Activated T-helper 2 cell treated with anti-CD3 and anti-CD28 coated beads, Interferon-gamma antibody, Interleukin-2, Interleukin-4, amounts not matched to agents 10 μg/mL and 5 μg/mL and 100 μg/mL, durations not matched to agents 14 hours and 24 hours and 36 hours (primary cell): Measurements from ENCODE around the gene FOXP1. TPM values are rescaled to one million over a fixed set of nuclear protein-coding genes. Genes with fewer than 3 reads are reported as not detected.

Source experiments
- DNase-seq: peaks from one replicate; pipeline ENCODE4 v3.0.0; 2021; ENCODE audit warnings: low spot score
- H3K27ac Mint-ChIP-seq: one replicate; pipeline ENCODE4 v1.8.0; 2021; ENCODE audit warnings: mixed read lengths
- H3K27me3 Mint-ChIP-seq: one replicate; pipeline ENCODE4 v1.8.0; 2021; ENCODE audit warnings: low read depth, mixed read lengths
- H3K36me3 Mint-ChIP-seq: one replicate; pipeline ENCODE4 v1.8.0; 2021; ENCODE audit warnings: low read depth, mixed read lengths
- H3K4me1 Mint-ChIP-seq: one replicate; pipeline ENCODE4 v1.8.0; 2021; ENCODE audit warnings: low read depth, mixed read lengths
- H3K4me3 Mint-ChIP-seq: one replicate; pipeline ENCODE4 v1.8.0; 2021; ENCODE audit warnings: low read depth, mild to moderate bottlenecking, moderate library complexity, mixed read lengths
- H3K9me3 Mint-ChIP-seq: one replicate; pipeline ENCODE4 v1.8.0; 2021; ENCODE audit warnings: mixed read lengths
- intact Hi-C: fragments of 100-400 bp; cut with micrococcal nuclease; formaldehyde crosslinking; loops from one replicate; pipeline ENCODE4 v1.15.1; 2023
- total RNA-seq: library from RNA; stranded (reverse); gene quantifications from 2 replicates; pipeline ENCODE4 v1.2.3, GENCODE V29; 2022

Gene FOXP1
- total RNA-seq, 1 donor from 2014 or later = 132 TPM

DNA sequence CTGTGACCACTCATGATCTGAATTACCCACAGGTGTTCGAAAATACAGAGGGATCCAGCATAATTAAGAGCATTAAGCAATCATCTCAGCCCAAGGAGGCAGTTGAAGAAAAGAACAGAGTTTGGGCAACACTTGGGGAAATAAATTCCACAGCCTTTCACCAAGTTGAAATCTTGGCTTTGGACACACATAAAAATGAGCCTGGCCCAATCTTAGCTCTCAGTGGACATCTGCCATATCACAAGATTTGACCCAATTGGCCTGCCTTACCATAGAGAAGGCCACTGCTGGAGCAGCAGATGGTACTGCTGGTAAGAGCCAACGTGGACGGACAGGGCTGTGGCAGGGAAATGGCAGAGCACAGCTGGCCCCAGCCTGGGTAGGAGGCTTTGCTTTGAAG, 13.0 kb downstream of the FOXP1 start:
- no peaks in the 10 kb centered on the region for H3K9me3 Mint-ChIP-seq
- intact Hi-C loops = no loop called here
- no peak overlapping the region for H3K27ac Mint-ChIP-seq
- no peak for DNase-seq
- no peaks in the 10 kb centered on the region for H3K27me3 Mint-ChIP-seq
- peaks cover 20% of the 10 kb centered on the region for H3K36me3 Mint-ChIP-seq
- peaks cover 4% of the 10 kb centered on the region for H3K4me1 Mint-ChIP-seq
- H3K4me3 Mint-ChIP-seq = no peak overlapping the region

- H3K27ac Mint-ChIP-seq = no peak overlapping the region
- H3K4me1 Mint-ChIP-seq = peaks cover 4% of the 10 kb centered on the region
- H3K4me3 Mint-ChIP-seq = no peak overlapping the region
- intact Hi-C loops = no loop called here
- no peaks in the 10 kb centered on the region for H3K27me3 Mint-ChIP-seq
- no peaks in the 10 kb centered on the region for H3K9me3 Mint-ChIP-seq
- DNase-seq = no peak
- peaks cover 26% of the 10 kb centered on the region for H3K36me3 Mint-ChIP-seq
Observed at GRCh38 chr3:71568207-71568606, 15.3 kb downstream of the FOXP1 start.

GRCh38 chr3:71566776-71567175, 16.8 kb downstream of the FOXP1 start:
- Mint-ChIP-seq H3K27ac (no peak overlapping the region), H3K4me1 (peaks cover 7% of the 10 kb centered on the region), H3K9me3 (no peaks in the 10 kb centered on the region), H3K36me3 (peaks cover 28% of the 10 kb centered on the region), H3K27me3 (no peaks in the 10 kb centered on the region), H3K4me3 (no peak overlapping the region)
- intact Hi-C loops = no loop called here
- DNase-seq = no peak

DNA sequence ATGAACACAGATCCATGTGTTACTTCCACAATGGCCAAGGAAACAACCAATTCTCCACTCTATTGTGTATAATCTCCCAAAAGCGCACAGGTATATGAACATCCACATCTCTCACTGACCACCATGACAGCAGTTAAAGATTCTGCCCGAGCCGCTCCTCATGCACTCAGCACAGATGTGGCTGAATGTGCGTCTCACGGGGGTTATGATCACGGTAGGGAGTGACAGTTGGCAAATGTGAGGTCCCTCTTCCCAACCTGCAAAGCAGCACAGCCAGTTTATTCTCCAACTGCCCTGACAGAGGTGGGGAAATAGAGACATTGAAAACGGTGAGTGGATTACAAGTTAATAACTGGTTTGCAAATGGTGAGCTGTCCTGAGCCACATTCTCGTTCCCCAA, 17.6 kb downstream of the FOXP1 start:
- peaks cover 21% of the 10 kb centered on the region for H3K36me3 Mint-ChIP-seq
- intact Hi-C loops = no loop called here
- peaks cover 7% of the 10 kb centered on the region for H3K4me1 Mint-ChIP-seq
- H3K27me3 Mint-ChIP-seq = no peaks in the 10 kb centered on the region
- DNase-seq = no peak
- H3K9me3 Mint-ChIP-seq = no peaks in the 10 kb centered on the region
- no peak overlapping the region for H3K27ac Mint-ChIP-seq
- H3K4me3 Mint-ChIP-seq = no peak overlapping the region

DNA sequence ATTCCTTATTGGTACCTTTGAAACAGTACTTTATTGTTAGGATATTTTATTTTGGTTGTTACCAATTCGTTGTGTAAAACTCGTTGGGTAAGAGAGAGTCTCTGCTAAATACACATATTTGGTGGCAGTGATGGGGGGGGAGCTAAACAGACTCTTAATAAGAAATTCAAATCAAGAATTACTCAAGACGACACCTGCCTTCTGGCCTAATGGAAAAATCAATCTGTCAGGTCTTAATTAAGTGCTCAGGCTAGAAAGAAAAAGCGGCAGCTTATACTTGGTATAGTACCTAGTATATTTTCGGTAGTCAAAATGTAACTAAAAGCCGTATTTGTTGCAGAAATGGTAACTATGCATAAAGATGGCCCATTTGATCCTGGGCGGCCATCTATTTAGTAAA, 18.2 kb downstream of the FOXP1 start:
- Mint-ChIP-seq H3K36me3 (peaks cover 25% of the 10 kb centered on the region), H3K9me3 (no peaks in the 10 kb centered on the region), H3K27ac (no peak overlapping the region), H3K27me3 (no peaks in the 10 kb centered on the region), H3K4me3 (no peak overlapping the region), H3K4me1 (peaks cover 7% of the 10 kb centered on the region)
- DNase-seq = no peak
- intact Hi-C loops = no loop called here

GRCh38 chr3:71564361-71564760, 19.2 kb downstream of the FOXP1 start:
- intact Hi-C loops = loop anchor here (5.0 kb wide), 1 partner anchor 37 kb away; no protein-coding TSS in a partner anchor

GRCh38 chr3:71563827-71564226, 19.7 kb downstream of the FOXP1 start:
- Mint-ChIP-seq H3K27ac (no peak overlapping the region), H3K27me3 (no peaks in the 10 kb centered on the region), H3K9me3 (no peaks in the 10 kb centered on the region), H3K4me3 (no peak overlapping the region), H3K36me3 (peaks cover 37% of the 10 kb centered on the region), H3K4me1 (peaks cover 7% of the 10 kb centered on the region)
- intact Hi-C loops = loop anchor here (5.0 kb wide), 1 partner anchor 37 kb away; no protein-coding TSS in a partner anchor
- DNase-seq = no peak

More at GRCh38 chr3:71564361-71564760, 19.2 kb downstream of the FOXP1 start:
- Mint-ChIP-seq H3K4me1 (peaks cover 7% of the 10 kb centered on the region), H3K27ac (no peak overlapping the region), H3K4me3 (no peak overlapping the region), H3K27me3 (no peaks in the 10 kb centered on the region), H3K36me3 (peaks cover 33% of the 10 kb centered on the region), H3K9me3 (no peaks in the 10 kb centered on the region)
- no peak for DNase-seq

DNA sequence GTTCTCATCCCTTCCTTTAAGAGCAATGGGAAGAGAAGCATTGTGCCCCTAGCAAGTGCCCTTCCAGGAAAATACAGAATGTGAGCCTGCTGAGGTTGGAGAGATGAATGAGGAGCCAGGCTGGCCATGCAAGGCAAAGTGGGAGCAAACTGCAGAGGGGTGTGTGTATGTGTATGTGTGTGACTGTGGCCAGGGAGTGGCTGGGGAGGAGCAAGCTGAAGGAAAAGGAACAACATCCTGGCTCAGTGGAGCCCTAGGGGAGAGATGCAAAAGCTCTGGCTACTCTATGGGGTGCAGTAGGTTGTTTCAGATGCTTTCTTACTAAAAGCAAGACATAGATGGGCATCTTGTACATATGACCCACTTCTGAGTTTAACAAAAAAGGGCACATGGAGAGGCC, 20.6 kb downstream of the FOXP1 start:
- DNase-seq = no peak
- peaks cover 39% of the 10 kb centered on the region for H3K36me3 Mint-ChIP-seq
- H3K4me1 Mint-ChIP-seq = peaks cover 5% of the 10 kb centered on the region
- no peaks in the 10 kb centered on the region for H3K27me3 Mint-ChIP-seq
- no peak overlapping the region for H3K4me3 Mint-ChIP-seq
- H3K27ac Mint-ChIP-seq = no peak overlapping the region
- no peaks in the 10 kb centered on the region for H3K9me3 Mint-ChIP-seq
- intact Hi-C loops = loop anchor here (5.0 kb wide), 1 partner anchor 36 kb away; no protein-coding TSS in a partner anchor

DNA sequence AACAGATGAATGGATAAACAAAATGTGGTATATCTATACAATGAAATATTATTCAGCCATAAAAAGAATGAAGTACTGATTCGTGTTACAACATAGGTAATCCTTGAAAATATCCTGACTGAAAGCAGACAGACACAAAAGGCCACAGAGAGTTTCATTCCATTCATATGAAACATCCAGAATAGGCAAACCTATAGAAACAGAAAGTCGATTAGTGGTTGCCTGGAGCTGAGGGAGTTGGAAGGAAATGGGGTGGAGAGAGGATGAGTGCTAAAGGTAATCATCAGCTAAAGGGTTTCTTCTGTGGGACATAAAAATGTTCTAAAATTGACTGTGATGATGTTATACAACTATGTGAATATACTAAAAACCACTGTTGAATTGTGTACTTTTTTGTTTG, 22.9 kb downstream of the FOXP1 start:
- Mint-ChIP-seq H3K36me3 (peaks cover 35% of the 10 kb centered on the region), H3K27me3 (no peaks in the 10 kb centered on the region), H3K4me1 (peaks cover 5% of the 10 kb centered on the region), H3K9me3 (no peaks in the 10 kb centered on the region), H3K27ac (no peak overlapping the region), H3K4me3 (no peak overlapping the region)
- intact Hi-C loops = loop anchor here (5.0 kb wide), 1 partner anchor 33 kb away; no protein-coding TSS in a partner anchor
- no peak for DNase-seq

DNA sequence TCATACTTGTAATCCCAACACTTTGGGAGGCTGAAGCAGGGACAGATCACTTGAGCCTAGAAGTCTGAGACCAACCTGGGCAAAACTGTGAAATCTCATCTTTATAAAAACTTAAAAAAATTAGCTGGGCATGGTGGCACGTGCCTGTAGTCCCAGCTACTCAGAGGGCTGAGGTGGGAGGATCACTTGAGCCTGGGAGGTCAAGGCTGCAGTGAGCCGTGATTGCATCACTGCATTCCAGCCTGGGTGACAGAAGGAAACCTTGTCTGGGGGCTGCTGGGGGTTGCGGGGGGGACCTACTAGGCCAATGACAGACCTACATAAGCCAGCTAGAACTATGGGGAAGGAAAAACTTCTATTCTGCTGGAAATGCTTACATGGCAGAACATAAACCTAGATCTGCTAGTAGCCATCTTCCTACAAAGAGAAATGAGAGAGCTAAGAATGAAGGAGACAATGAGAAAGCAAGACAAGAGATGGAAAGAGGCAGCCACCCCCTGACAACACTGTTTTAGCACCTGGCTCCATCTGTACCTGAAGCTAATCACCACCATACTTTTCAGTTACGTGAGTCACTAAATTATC, 23.9 kb downstream of the FOXP1 start:
- H3K27ac Mint-ChIP-seq = no peak overlapping the region
- peaks cover 29% of the 10 kb centered on the region for H3K36me3 Mint-ChIP-seq

DNA sequence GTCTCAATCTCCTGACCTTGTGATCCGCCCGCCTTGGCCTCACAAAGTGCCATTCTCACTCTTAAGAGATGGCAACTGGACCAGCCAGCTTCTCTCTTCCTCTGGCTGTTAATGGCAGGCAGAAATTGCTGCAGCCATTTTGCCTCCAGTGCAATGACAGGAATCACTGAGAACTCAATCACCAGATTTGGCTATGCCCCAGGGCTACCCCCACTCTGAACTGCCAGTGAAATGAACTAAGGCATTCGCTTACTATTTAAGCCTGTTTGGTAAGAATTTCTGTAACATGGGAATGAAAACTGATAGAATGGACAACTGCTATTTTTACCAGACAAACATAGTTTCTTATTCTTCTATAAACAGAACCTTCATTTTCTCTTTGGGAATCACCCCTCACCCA, 24.5 kb downstream of the FOXP1 start:
- intact Hi-C loops = no loop called here
- no peak for DNase-seq
- Mint-ChIP-seq H3K4me3 (no peak overlapping the region), H3K4me1 (peaks cover 3% of the 10 kb centered on the region), H3K27me3 (no peaks in the 10 kb centered on the region), H3K36me3 (peaks cover 26% of the 10 kb centered on the region), H3K9me3 (no peaks in the 10 kb centered on the region), H3K27ac (no peak overlapping the region)

More for the DNA sequence above, 23.9 kb downstream of the FOXP1 start:
- Mint-ChIP-seq H3K4me3 (no peak overlapping the region), H3K27me3 (no peaks in the 10 kb centered on the region), H3K9me3 (no peaks in the 10 kb centered on the region), H3K4me1 (peaks cover 5% of the 10 kb centered on the region)
- DNase-seq = no peak
- intact Hi-C loops = loop anchor here (5.0 kb wide), 1 partner anchor 32 kb away; no protein-coding TSS in a partner anchor

GRCh38 chr3:71554649-71555048, 28.9 kb downstream of the FOXP1 start:
- Mint-ChIP-seq H3K36me3 (peaks cover 9% of the 10 kb centered on the region), H3K4me1 (no peaks in the 10 kb centered on the region), H3K9me3 (no peaks in the 10 kb centered on the region)

GRCh38 chr3:71551311-71551919, 32.1 kb downstream of the FOXP1 start:
- intact Hi-C loops = no loop called here
- no peak overlapping the region for H3K27ac Mint-ChIP-seq
- no peaks in the 10 kb centered on the region for H3K36me3 Mint-ChIP-seq
- H3K27me3 Mint-ChIP-seq = no peaks in the 10 kb centered on the region
- no peaks in the 10 kb centered on the region for H3K9me3 Mint-ChIP-seq
- DNase-seq = no peak
- no peaks in the 10 kb centered on the region for H3K4me1 Mint-ChIP-seq
- H3K4me3 Mint-ChIP-seq = no peak overlapping the region

More at GRCh38 chr3:71554649-71555048, 28.9 kb downstream of the FOXP1 start:
- Mint-ChIP-seq H3K27me3 (no peaks in the 10 kb centered on the region), H3K4me3 (no peak overlapping the region), H3K27ac (no peak overlapping the region)
- intact Hi-C loops = no loop called here
- no peak for DNase-seq
